ENCODE data around the gene ZNF367.

DNA sequence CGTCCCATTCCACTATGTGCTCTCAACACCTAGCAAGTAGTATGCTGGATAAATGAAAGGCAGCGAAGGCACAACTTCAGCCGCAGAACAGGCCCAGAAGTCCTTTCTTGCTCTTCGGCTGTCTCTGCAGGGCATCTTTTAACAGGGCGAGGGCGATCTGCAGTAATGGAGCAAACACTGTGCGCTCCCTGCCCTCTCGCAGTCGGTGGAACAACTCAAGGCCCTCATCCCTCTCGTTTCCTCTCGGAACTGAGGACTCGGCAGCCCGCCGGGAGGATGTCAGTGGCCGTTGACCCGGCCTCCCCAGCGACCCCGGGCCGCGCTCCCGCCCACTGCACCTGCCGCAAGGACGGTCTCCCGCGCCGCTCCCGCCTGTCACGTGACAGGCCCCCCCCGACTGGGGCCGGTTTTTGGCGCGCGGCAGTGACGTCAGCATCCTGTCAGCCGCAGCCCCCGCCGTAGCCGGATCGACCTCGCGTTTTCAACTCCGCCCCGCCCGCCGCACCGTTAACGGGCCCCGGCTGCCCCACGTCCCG, 1.1 kb downstream of the ZNF367 start:
- TF ChIP-seq, protein P1, sequence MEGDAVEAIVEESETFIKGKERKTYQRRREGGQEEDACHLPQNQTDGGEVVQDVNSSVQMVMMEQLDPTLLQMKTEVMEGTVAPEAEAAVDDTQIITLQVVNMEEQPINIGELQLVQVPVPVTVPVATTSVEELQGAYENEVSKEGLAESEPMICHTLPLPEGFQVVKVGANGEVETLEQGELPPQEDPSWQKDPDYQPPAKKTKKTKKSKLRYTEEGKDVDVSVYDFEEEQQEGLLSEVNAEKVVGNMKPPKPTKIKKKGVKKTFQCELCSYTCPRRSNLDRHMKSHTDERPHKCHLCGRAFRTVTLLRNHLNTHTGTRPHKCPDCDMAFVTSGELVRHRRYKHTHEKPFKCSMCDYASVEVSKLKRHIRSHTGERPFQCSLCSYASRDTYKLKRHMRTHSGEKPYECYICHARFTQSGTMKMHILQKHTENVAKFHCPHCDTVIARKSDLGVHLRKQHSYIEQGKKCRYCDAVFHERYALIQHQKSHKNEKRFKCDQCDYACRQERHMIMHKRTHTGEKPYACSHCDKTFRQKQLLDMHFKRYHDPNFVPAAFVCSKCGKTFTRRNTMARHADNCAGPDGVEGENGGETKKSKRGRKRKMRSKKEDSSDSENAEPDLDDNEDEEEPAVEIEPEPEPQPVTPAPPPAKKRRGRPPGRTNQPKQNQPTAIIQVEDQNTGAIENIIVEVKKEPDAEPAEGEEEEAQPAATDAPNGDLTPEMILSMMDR (conservative IDR thresholded peaks at IDR 0.05) = no peak
- no peak for TF ChIP-seq EZH2 (IDR thresholded peaks at IDR 0.05; ENCODE audit: low read depth)
